Natural killer cell (primary cell): ENCODE results near the gene RGS2. TPM values are rescaled to one million over a fixed set of nuclear protein-coding genes. Genes with fewer than 3 reads are reported as not detected.

Source experiments
- ATAC-seq, 3 donors: fragments of 150-1000 bp in 2 of 3; fragments of 200-7000 bp in 1 of 3; cut with Tn5 transposase; 1 replicate in 1 of 3; 2 replicates in 2 of 3; pipeline ENCODE4 v1.10.0; 2021; ENCODE audit warnings: mild to moderate bottlenecking in 2 of 3, moderate library complexity in 2 of 3
- DNase-seq, 2 donors: peaks; one replicate each; pipeline versions ENCODE4 v3.0.0 to v3.0.0-alpha.2; 2013 to 2021; ENCODE audit warnings: mixed read lengths in 1 of 2
- H3K27ac ChIP-seq: one replicate; pipeline ENCODE4 v1.5.1; 2013; ENCODE audit warnings: mild to moderate bottlenecking, low read length
- H3K27me3 ChIP-seq: one replicate; pipeline ENCODE4 v1.6.1; 2013; ENCODE audit warnings: low read length; ENCODE audit not compliant: control insufficient read depth, insufficient read depth
- H3K36me3 ChIP-seq: one replicate; pipeline ENCODE4 v1.6.1; 2013; ENCODE audit warnings: low read length; ENCODE audit not compliant: control insufficient read depth, insufficient read depth
- H3K4me1 ChIP-seq: one replicate; pipeline ENCODE4 v1.6.1; 2013; ENCODE audit warnings: low read length; ENCODE audit not compliant: control insufficient read depth, insufficient read depth
- H3K4me3 ChIP-seq: one replicate; pipeline ENCODE4 v1.5.1; 2013; ENCODE audit warnings: low read length
- H3K9me3 ChIP-seq: one replicate; pipeline ENCODE4 v1.6.1; 2013; ENCODE audit warnings: low read length; ENCODE audit not compliant: control insufficient read depth, insufficient read depth
- H3K27ac Mint-ChIP-seq, 2 donors: one replicate each; pipeline ENCODE4 v1.8.0; 2022; ENCODE audit warnings: mild to moderate bottlenecking in 2 of 2, mixed read lengths in 2 of 2, moderate library complexity in 1 of 2
- H3K27me3 Mint-ChIP-seq, 2 donors: one replicate each; pipeline ENCODE4 v1.8.0; 2022; ENCODE audit warnings: low read depth in 2 of 2, mixed read lengths in 2 of 2
- H3K36me3 Mint-ChIP-seq: one replicate; pipeline ENCODE4 v1.8.0; 2022; ENCODE audit warnings: mixed read lengths
- H3K4me1 Mint-ChIP-seq, 2 donors: one replicate each; pipeline ENCODE4 v1.8.0; 2022; ENCODE audit warnings: mixed read lengths in 2 of 2
- H3K4me3 Mint-ChIP-seq: one replicate; pipeline ENCODE4 v1.8.0; 2022; ENCODE audit warnings: mild to moderate bottlenecking, moderate library complexity, mixed read lengths
- H3K9me3 Mint-ChIP-seq, 2 donors: one replicate each; pipeline ENCODE4 v1.8.0; 2022; ENCODE audit warnings: mixed read lengths in 2 of 2
- CTCF ChIP-seq: fragments of 200-600 bp; IDR thresholded peaks from one replicate; pipeline ENCODE4 v1.8.0; 2022; ENCODE audit warnings: antibody characterized with exemption
- WGBS: methylation state at CpG from one replicate; pipeline ENCODE4 v1.1.7; 2013; ENCODE audit warnings: missing lambda C conversion rate; ENCODE audit not compliant: insufficient coverage; 5-methylcytosine and 5-hydroxymethylcytosine counted together
- intact Hi-C: fragments of 100-400 bp; cut with micrococcal nuclease; formaldehyde crosslinking; loops from one replicate; pipeline ENCODE4 v1.14.2; 2022
- total RNA-seq, 4 donors: library from RNA; stranded (reverse); fragments of 120-200 nt in 1 of 4; gene quantifications; one replicate each; pipeline versions ENCODE4 v1.2.3 to v1.2.4, GENCODE V29; 2013 to 2022

Gene RGS2
- total RNA-seq, 3 donors from 2014 or later (not counting 1 experiment from before 2014, with no cell fraction given), result 117 to 268 (median 154) TPM

DNA sequence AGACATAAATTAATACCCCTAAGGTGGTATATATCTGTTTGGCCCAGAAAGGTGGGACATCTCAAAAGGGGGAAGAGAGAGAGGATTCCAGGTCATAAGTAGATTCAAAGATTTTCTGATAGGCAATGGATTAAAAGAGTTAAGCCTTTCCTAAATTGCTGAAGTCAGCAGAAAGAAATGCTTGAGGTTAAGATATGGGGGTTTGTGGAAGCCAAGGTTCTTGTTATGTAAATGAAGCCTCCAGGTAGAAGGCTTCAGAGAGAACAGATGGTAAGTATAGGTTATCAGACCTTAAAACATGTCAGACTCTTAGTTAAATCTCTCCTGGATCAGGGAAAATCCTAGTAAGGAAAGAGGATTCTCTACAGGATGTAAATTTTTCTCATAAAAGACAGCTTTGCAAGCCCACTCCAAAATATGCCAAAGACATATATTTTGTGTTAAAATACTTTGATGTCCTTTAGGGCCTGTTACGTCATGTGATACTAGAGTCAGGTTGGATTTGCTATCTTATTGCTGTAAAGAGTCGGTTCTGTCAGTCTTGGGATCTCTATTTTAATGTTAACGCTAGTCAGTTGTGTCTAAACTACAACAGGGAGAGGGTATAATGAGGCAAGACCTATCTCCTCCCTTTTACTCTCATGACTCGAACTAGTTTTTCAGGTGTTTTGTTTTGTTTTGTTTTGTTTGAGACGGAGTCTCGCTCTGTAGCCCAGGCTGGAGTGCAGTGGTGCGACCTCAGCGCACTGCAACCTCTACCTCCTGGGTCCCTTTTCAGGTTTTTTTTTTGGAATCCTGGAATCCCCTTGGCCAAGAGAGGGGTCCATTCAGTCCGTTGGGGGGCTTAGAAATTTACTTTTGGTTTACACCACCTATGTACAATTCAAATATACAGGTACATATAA lies 30.6 kb downstream of the RGS2 start:
- no peak overlapping the region for H3K27ac Mint-ChIP-seq

GRCh38 chr1:192844360-192844759 lies 35.5 kb downstream of the RGS2 start:
- H3K27me3 ChIP-seq, result no peaks in the 10 kb centered on the region
- H3K4me1 ChIP-seq, result no peaks in the 10 kb centered on the region
- Mint-ChIP-seq H3K27me3 (peaks cover 14 to 31% of the 10 kb centered on the region in 2 donors), H3K4me1 (no peaks in the 10 kb centered on the region), H3K9me3 (no peaks in the 10 kb centered on the region), H3K4me3 (no peak overlapping the region), H3K36me3 (no peaks in the 10 kb centered on the region), H3K27ac (no peak overlapping the region)
- H3K4me3 ChIP-seq, result no peak overlapping the region
- 67% methylated on average over 1 of the region's 1 CpG for WGBS
- DNase-seq (no peak), ATAC-seq (no peak)
- H3K9me3 ChIP-seq, result no peaks in the 10 kb centered on the region
- no peak for TF ChIP-seq CTCF
- H3K27ac ChIP-seq, result no peak overlapping the region
- H3K36me3 ChIP-seq, result no peaks in the 10 kb centered on the region
- intact Hi-C loops, result no loop called here

More for the DNA sequence above, 30.6 kb downstream of the RGS2 start:
- ATAC-seq (no peak), DNase-seq (no peak)
- no peaks in the 10 kb centered on the region for H3K27me3 ChIP-seq
- WGBS, result 98% methylated on average over 7 of the region's 9 CpGs
- intact Hi-C loops, result no loop called here
- Mint-ChIP-seq H3K36me3 (no peaks in the 10 kb centered on the region), H3K4me3 (no peak overlapping the region), H3K27me3 (peaks cover 15 to 24% of the 10 kb centered on the region in 2 donors), H3K9me3 (no peaks in the 10 kb centered on the region), H3K4me1 (no peaks in the 10 kb centered on the region)
- no peak overlapping the region for H3K4me3 ChIP-seq
- H3K9me3 ChIP-seq, result no peaks in the 10 kb centered on the region
- no peak for TF ChIP-seq CTCF
- H3K4me1 ChIP-seq, result no peaks in the 10 kb centered on the region
- no peak overlapping the region for H3K27ac ChIP-seq
- H3K36me3 ChIP-seq, result no peaks in the 10 kb centered on the region

- Histone ChIP-seq H3K4me3 (no peak overlapping the region), H3K9me3 (no peaks in the 10 kb centered on the region), H3K27me3 (no peaks in the 10 kb centered on the region), H3K4me1 (no peaks in the 10 kb centered on the region), H3K27ac (no peak overlapping the region), H3K36me3 (no peaks in the 10 kb centered on the region)
- Mint-ChIP-seq H3K36me3 (no peaks in the 10 kb centered on the region), H3K4me1 (no peaks in the 10 kb centered on the region), H3K27me3 (peaks cover 14 to 32% of the 10 kb centered on the region in 2 donors), H3K9me3 (no peaks in the 10 kb centered on the region), H3K27ac (no peak overlapping the region), H3K4me3 (no peak overlapping the region)
- intact Hi-C loops, result no loop called here
- WGBS, result 88% methylated on average over 1 of the region's 2 CpGs
- TF ChIP-seq CTCF, result no peak
- ATAC-seq (no peak), DNase-seq (no peak)
These were observed 38.1 kb downstream of the RGS2 start for GRCh38 chr1:192846950-192847349.
